SK-N-SH treated with all-trans-retinoic acid at 6 μM for 48 hours (cell line): ENCODE measurements around the gene PDE4B.

Experiments
- ARNTL ChIP-seq: fragments of 450-650 bp; formaldehyde crosslinking; IDR thresholded peaks from 2 replicates; pipeline ENCODE4 v1.5.0; 2020; ENCODE audit warnings: low read depth, mild to moderate bottlenecking, moderate library complexity, borderline replicate concordance
- BACH2 ChIP-seq: fragments of 250-450 bp; sonication (Bioruptor Pico); IDR thresholded peaks from 2 replicates; pipeline ENCODE4 v1.9.0; 2021; ENCODE audit warnings: mild to moderate bottlenecking, borderline replicate concordance
- TOX ChIP-seq: fragments of 250-450 bp; sonication (Bioruptor Pico); IDR thresholded peaks from 2 replicates; pipeline ENCODE4 v1.8.0; 2021; ENCODE audit warnings: mild to moderate bottlenecking, moderate library complexity, borderline replicate concordance
- ZC3H10 ChIP-seq: fragments of 250-450 bp; sonication (Bioruptor Pico); IDR thresholded peaks from 2 replicates; pipeline ENCODE4 v1.5.1; 2021; ENCODE audit warnings: mild to moderate bottlenecking, moderate library complexity
- ZFP30 ChIP-seq: fragments of 450-650 bp; formaldehyde crosslinking; IDR thresholded peaks from 2 replicates; pipeline ENCODE4 v1.5.0; 2022; ENCODE audit warnings: mild to moderate bottlenecking, moderate library complexity
- TF ChIP-seq, protein P1 (sequence below): fragments of 250-450 bp; sonication (Bioruptor Pico); IDR thresholded peaks from 2 replicates; pipeline ENCODE4 v1.8.0; 2020; ENCODE audit warnings: mild to moderate bottlenecking, moderate library complexity, borderline replicate concordance
- TF ChIP-seq, protein P2 (sequence below): fragments of 250-450 bp; sonication (Bioruptor Pico); IDR thresholded peaks from 2 replicates; pipeline ENCODE4 v1.5.1; 2021; ENCODE audit warnings: mild to moderate bottlenecking, moderate library complexity

GRCh38 chr1:65995336-65995735, 202.6 kb downstream of the PDE4B start:
- TF ChIP-seq ZC3H10 (CRISPR knock-in tag) (no peak), ZFP30 (no peak), BACH2 (CRISPR knock-in tag) (no peak), ARNTL (no peak), TOX (CRISPR knock-in tag) (no peak)
- TF ChIP-seq, protein P1, sequence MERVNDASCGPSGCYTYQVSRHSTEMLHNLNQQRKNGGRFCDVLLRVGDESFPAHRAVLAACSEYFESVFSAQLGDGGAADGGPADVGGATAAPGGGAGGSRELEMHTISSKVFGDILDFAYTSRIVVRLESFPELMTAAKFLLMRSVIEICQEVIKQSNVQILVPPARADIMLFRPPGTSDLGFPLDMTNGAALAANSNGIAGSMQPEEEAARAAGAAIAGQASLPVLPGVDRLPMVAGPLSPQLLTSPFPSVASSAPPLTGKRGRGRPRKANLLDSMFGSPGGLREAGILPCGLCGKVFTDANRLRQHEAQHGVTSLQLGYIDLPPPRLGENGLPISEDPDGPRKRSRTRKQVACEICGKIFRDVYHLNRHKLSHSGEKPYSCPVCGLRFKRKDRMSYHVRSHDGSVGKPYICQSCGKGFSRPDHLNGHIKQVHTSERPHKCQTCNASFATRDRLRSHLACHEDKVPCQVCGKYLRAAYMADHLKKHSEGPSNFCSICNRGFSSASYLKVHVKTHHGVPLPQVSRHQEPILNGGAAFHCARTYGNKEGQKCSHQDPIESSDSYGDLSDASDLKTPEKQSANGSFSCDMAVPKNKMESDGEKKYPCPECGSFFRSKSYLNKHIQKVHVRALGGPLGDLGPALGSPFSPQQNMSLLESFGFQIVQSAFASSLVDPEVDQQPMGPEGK (CRISPR knock-in tag), result no peak
- TF ChIP-seq, protein P2, sequence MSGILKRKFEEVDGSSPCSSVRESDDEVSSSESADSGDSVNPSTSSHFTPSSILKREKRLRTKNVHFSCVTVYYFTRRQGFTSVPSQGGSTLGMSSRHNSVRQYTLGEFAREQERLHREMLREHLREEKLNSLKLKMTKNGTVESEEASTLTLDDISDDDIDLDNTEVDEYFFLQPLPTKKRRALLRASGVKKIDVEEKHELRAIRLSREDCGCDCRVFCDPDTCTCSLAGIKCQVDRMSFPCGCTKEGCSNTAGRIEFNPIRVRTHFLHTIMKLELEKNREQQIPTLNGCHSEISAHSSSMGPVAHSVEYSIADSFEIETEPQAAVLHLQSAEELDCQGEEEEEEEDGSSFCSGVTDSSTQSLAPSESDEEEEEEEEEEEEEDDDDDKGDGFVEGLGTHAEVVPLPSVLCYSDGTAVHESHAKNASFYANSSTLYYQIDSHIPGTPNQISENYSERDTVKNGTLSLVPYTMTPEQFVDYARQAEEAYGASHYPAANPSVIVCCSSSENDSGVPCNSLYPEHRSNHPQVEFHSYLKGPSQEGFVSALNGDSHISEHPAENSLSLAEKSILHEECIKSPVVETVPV (CRISPR knock-in tag), result no peak
